ENCODE results near the gene SLC7A6OS.

Gene SLC7A6OS

DNA sequence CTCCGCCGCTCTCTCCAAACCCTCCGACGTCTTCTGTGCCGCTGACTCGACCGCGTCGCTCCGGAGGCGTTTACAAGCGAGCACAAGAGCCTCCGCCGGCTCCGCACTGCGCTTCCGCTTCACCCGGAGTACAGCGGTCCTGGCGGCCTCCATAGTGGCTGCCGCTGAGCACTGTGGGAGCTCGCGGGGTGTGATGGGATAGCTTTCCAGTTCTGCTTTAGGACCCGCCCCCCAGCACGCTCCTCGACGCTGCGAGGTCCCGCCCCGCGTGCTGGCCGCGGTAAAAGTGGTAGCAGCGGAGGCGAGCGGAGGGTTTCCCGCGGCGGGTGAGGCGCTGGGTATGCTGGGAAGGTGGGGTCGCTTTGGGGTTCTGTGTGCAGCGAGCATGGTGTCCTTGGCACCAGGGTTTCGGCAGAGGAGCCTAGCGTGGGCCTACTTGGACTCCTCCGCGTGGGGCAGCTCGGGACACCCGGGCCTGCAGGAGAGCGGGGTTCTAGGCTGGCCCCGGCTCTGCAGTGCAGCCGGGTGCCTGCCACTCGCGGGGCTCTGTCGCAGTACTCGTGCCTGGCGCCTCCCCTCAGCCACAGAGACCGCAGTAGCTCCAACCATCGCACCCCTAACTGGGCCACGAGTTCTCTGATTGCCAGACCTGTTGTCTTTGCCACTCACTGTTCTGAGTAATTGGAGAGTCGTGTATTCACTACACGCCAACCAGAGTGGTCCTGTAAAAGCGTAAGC lies at the start of gene SLC7A6OS, which contains the start of gene PRMT7:
SLC7A6OS (minus strand) TSS at position 173 of the 738 bp plus-strand sequence; CDS start at position 153, 20 bp downstream.
PRMT7 (plus strand) TSS at position 246 of the 738 bp plus-strand sequence. CDS start 4,961 bp downstream, outside the sequence.
- DNase-seq = peak; percentile 46

- no peak for DNase-seq
Observed at GRCh38 chr16:68359398-68360191, 48.8 kb upstream of the SLC7A6OS start.

- DNase-seq = no peak
Observed at GRCh38 chr16:68358951-68359350, 48.2 kb upstream of the SLC7A6OS start.

- no peak for DNase-seq
Observed at GRCh38 chr16:68357923-68358322, 47.2 kb upstream of the SLC7A6OS start.

DNA sequence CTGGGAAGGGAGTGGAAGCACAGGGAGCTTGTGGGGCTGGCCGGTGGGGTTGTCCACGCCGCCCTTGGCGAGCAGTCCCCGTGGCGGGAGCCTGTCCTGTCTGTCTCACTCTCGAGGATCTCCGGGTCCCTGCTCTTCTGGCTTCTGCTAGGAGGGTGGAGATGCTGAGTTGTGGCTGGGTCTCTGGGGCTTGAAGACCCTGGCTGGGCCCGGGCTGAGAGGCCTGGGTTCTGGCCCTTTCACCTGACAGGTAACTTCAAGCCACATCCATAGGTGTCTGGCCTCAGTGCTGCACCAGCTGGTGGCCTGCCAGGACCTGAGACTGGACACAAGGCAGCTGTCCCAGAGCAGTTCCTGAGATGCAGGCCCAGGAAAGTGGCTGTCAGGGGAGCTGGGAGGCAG lies 46.8 kb upstream of the SLC7A6OS start:
- DNase-seq = no peak

GRCh38 chr16:68356919-68357286 lies 46.2 kb upstream of the SLC7A6OS start:
- DNase-seq = no peak

GRCh38 chr16:68356249-68356918 lies 45.6 kb upstream of the SLC7A6OS start:
- no peak for DNase-seq

- no peak for DNase-seq
Observed at GRCh38 chr16:68355447-68356248, 44.9 kb upstream of the SLC7A6OS start.

DNA sequence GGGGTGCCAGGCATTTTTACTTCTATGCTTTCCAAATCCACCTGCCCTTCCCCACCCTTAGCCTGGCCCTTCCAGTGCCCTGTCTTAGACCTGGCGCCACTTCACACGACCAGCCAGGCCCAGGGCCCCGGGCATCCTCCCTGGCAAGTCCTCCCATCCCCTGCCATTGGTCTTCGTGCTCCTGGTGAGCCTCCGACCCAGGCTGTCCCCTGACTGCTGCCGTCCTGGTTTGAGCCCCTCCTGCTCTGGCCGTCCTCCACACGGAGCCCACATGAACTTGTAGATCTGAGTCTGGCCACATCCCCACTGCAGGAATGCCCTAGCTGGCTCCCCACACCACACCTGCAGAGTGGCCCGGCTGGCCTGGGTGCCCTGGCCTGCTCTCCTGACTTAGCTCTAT lies 44.1 kb upstream of the SLC7A6OS start:
- no peak for DNase-seq

- no peak for DNase-seq
Observed at GRCh38 chr16:68353366-68353765, 42.6 kb upstream of the SLC7A6OS start.

DNA sequence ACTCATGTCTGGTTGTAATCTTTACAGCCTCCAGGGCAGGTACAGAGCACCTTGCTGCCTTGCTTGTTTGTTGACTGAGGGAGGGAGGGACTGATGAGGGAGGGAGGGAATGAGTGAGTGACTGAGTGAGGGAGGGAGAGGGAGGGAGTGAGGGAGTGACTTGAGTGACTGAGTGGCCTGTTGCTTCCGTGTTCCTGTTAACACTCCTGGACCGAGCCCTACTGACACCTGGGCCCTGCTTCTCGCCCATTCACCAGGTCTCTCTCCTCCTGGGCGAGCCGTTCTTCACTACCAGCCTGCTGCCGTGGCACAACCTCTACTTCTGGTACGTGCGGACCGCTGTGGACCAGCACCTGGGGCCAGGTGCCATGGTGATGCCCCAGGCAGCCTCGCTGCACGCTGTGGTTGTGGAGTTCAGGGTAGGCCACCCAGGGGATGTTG lies 41.3 kb upstream of the SLC7A6OS start:
- peak; percentile 25 for DNase-seq

GRCh38 chr16:68351463-68351862 lies 40.7 kb upstream of the SLC7A6OS start:
- DNase-seq = no peak

DNA sequence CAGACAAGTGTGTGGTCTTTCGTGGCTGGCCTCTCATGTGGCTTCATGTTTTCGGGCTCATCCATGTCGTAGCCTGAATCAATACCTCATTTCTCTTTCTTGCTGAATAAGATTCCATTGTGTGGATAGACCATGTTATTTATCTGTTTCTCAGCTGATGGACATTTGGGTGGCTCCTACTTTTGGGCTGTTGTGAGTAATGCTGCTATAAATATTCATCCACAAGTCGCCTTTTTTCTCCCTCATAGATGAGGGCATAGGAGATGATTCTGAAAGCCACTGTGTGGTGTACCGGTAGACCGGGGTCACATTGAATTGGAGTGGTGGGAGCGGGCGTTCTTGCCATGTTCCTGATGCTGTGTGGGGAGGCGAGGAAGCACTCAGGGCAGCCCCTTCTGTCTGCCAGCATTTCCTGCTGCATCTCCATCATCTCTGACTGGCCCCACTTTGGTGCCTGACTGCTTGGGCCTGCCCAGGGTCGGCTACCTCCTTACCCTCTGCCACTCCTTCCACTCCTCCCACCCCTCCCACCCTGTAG lies 40.1 kb upstream of the SLC7A6OS start:
- no peak for DNase-seq

GRCh38 chr16:68349838-68350410 lies 39.2 kb upstream of the SLC7A6OS start:
- no peak for DNase-seq

- DNase-seq = no peak
Observed at GRCh38 chr16:68348639-68349445, 38.1 kb upstream of the SLC7A6OS start.

DNA sequence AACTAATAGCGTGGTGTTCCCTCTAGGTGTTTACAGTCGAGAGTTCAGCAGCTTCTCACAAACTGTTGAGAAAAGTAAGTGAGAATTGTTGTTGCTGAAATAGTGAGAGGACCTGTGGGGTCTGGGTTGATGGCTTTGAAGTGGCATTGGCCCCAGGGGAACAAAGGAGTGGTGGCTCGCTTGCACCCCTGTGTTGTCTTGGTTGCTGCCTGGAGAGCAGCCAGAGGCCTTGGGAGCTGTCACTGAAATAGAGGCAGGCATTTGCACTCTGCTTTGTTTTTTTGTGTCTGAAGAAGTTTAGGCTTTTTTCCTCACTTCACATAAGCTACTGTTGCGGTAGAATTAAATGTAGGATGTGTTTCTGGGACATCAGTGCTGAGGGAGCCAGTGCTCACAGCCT lies 36.9 kb upstream of the SLC7A6OS start:
- DNase-seq = no peak

- no peak for DNase-seq
Observed at GRCh38 chr16:68346892-68347480, 36.2 kb upstream of the SLC7A6OS start.

DNA sequence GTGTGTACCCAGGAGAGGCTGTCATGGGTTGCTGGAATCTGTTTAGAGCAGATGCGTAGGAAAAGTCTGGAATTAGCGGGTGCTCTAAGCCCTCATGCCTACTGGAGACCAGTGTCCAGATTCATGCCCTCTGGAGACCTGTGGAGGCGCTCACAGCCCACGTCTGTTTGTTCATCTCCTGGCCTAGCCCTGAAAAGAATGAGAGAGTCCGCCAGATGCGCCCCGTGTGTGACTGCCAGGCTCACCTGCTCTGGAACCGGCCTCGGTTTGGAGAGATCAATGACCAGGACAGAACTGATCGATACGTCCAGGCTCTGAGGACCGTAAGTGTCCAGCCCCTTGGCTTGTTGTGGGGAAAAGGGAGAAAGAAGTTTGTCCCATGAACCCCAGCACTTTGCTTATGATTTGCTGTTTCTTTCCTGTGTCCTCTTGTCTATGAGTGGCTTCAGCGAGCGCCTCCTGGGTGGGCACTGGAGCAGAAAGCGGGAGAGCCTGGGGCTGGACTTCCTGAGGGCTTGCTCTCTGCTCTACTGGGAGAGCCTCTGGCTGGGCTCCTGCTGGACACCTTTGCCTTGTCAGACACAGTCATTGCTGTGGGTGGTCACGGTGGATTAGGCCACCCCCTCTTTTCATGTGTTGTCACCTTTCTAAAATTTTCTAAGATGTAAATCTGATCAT lies 35.4 kb upstream of the SLC7A6OS start:
- no peak for DNase-seq

DNA sequence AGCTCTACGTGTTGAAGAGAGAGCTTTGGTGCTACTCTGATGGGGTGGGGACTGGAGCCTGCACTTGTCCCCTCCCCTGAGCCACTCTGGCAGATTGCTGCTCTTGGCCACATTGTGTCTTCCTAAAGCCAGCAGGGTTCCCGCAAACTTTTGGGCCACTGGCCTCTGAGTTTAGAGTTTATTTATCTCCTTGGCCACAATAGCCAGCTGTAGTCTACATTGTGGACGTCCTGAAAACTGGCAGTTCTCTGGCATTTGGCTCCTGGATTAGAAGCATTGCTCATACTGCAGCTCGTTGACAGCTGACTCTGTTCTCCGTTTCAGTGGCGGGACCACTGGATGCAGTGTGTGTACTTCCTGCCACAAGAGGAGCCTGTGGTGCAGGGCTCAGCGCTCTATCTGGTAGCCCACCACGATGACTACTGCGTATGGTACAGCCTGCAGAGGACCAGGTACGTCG lies 34.6 kb upstream of the SLC7A6OS start:
- DNase-seq = no peak

GRCh38 chr16:68344252-68344651 lies 33.5 kb upstream of the SLC7A6OS start:
- DNase-seq = no peak
